ENCODE measurements around the gene SBF1.

SBF1 gene

DNA sequence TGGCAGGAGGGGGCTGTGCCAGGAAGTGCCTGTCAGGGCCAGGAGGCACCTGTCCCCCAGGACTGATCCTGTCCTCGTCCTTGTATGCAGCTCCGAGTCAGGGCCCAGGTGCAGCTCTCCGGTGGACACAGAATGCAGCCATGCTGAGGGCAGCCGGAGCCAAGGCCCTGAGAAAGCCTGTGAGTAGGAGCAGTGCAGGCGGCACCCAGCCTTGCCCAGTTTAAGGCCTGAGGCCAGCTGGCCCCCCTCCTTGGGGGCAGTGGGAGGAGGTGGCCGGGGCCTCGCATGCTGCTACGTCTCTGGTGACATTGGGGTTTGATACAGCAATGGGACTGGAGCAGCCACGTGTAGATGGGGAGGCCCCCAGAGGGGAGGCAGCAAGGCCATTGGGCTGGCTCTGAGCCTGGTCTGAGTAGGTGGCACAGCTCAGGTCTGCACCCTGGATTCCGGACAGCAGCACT, 34.9 kb downstream of the SBF1 start:
- TF ChIP-seq, protein P1, sequence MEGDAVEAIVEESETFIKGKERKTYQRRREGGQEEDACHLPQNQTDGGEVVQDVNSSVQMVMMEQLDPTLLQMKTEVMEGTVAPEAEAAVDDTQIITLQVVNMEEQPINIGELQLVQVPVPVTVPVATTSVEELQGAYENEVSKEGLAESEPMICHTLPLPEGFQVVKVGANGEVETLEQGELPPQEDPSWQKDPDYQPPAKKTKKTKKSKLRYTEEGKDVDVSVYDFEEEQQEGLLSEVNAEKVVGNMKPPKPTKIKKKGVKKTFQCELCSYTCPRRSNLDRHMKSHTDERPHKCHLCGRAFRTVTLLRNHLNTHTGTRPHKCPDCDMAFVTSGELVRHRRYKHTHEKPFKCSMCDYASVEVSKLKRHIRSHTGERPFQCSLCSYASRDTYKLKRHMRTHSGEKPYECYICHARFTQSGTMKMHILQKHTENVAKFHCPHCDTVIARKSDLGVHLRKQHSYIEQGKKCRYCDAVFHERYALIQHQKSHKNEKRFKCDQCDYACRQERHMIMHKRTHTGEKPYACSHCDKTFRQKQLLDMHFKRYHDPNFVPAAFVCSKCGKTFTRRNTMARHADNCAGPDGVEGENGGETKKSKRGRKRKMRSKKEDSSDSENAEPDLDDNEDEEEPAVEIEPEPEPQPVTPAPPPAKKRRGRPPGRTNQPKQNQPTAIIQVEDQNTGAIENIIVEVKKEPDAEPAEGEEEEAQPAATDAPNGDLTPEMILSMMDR (IDR thresholded peaks at IDR 0.05; ENCODE audit: extremely low read depth, missing control alignments), result no peak
- DNase-seq (ENCODE audit: low spot score), result no peak

DNA sequence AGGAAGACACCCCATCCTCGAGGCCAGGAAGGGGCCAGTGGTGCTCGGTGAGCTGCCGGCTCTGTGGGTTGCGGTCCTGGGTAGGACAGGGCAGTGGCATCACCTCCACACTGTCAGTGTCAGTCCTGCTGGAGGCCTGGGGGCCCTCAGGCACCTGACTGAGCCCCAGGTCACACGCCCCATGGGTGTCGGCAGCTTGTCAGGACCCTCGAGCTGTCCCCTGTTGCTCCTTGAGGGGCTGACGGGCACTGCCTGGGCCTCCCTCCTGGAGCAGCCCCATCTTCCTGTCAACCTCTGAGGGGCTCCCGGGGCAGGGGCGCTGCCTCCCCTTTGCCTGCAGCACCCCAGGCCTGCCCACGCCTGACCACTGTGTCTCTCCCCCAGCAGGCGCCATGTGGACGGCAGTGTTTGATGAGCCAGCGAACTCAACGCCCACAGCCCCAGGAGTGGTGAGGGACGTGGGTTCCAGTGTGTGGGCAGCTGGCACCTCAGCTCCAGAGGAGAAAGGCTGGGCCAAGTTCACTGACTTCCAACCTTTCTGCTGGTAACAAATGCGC, 35.4 kb downstream of the SBF1 start:
- DNase-seq (ENCODE audit: low spot score), result peak; percentile 37
- TF ChIP-seq, protein P1 (IDR thresholded peaks at IDR 0.05; ENCODE audit: extremely low read depth, missing control alignments), result no peak

DNA sequence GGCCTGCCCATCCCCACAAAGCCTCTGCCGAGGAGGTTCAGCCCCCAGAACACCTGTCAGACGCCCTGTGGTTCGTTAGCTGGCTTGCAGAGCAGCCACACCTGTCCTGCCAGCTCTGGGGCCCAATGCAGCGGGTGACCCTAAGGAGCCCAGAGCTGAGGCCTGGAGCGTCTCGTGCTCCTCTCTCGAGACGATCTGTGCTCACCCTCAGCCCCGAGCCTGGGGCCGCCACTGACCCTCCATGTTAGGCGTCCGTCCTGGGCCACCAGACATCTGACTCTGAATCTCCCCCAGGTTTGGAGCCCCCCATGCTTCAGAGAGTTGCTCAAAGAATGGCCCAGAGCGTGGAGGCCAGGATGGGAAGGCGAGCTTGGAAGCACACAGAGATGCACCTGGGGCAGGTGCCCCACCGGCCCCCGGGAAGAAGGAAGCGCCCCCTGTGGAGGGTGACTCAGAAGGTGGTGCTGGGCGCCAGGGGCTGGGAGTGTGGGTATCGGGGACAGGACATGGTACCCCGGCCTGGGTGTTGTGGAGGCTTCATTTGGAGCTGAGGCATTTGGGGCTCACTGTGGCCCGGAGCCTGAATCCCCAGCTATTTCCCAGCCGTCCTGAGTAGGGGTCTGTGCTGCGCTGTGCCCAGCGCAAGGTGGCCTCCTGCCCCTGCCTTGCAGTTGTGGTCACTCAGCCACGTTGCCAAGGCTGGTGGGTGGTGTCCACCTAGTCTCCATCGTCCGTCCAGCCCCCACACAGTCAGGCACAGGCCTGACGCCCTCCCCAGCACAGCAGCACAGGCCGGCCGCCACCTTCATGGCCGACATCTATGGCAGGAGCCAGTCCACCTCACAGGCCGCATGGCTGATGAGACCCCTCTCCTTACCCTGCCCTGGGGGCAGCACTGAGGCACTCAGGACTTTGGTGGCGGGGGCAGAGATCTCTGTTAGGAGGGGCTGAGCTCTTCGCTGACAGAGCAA, 36.2 kb downstream of the SBF1 start:
- DNase-seq (ENCODE audit: low spot score), result no peak
- TF ChIP-seq, protein P1 (IDR thresholded peaks at IDR 0.05; ENCODE audit: extremely low read depth, missing control alignments), result no peak

DNA sequence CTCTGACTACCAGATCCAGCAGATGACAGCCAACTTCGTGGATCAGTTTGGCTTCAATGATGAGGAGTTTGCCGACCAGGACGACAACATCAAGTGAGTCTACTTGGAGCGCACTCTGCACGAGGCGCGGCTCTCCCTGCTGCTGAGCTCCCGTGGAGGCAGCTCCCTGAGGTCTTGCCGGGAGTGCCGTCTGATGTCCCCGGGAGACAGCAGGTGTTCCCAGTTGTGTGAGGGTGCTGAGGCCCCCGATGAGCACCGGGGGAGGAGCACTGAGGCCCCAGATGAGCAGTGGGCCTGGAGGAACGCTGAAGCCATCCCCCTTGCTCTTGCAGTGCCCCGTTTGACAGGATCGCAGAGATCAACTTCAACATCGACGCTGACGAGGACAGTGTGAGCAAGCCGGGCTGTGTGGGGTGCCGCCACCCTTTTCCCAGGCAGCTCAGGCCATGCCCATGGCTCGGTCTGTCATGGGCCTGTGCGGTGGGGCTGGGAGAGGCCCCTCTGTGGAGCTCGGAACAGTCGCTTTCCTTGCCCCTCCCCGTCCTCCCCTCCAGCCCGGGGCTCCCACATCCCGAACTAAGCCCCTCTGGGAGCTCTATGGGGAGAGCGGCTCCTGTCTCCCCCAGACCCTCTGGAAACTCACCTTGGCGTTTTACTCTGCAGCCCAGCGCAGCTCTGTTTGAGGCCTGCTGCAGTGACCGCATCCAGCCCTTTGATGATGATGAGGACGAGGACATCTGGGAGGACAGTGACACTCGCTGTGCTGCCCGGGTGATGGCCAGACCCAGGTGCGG, 37.1 kb downstream of the SBF1 start:
- no peak for DNase-seq (ENCODE audit: low spot score)
- TF ChIP-seq, protein P1 (IDR thresholded peaks at IDR 0.05; ENCODE audit: extremely low read depth, missing control alignments), result no peak

DNA sequence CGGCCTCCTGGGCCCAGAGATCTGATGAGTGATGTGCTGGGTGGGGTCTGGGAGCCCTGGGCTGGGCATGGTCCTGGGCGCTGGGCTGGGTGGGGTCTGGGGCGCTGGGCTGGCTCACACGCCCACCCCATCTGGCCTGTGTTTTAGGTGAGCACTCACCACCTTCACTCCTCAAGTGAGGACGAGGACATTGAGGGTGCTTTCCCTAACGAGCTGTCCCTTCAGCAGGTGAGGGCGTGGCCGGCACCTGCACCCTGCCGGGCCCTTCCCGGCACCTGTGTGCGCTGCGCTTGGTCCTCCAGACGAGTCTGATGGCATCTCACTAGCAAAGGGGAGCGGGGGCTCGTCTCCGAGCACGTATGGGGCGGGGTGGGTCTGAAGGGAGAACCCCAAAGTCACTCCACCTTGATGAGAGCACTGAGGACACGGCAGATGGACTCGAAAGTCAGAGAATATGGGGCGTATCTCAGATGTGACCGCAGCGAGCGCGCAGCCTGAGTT, 37.9 kb downstream of the SBF1 start:
- DNase-seq (ENCODE audit: low spot score), result peak; percentile 36
- TF ChIP-seq, protein P1 (IDR thresholded peaks at IDR 0.05; ENCODE audit: extremely low read depth, missing control alignments), result no peak

DNA sequence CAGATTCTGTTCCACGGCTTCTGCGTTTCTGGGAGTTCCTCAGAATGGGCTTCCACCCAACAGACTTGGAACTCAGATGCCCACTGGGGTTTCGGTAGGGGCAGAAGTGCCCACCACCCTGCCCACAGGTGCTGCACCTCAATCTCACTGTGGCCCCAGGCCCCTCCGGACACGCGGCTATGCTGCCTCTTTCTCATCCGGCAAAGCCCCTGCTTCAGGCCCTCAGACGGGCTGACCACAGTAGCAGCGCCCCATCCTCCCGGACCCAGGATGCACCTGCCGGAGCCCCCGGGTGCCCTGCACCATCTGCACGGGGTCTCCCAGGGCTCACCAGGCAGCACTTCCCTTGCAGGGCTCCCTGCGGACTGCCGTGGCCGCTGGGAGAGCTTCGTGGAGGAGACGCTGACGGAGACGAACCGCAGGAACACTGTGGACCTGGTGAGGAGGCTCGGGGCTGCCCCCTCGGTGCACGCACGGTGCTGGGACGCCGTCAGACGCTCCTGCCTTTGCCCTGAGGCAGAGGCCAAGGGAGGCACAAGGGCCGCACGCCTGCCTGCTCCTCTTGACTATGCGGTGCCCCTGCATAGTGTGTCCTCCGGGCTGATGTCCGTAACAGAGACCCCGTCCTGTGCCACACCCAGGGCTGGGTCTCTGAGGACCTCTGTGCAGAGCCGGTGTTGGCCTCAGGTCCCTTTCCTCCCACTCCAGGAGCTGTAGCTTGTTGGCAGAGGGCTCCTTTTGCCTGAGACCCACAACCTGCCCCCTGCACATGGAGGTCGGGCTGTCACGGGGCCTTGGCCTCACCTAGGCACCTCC, 38.6 kb downstream of the SBF1 start:
- no peak for DNase-seq (ENCODE audit: low spot score)
- TF ChIP-seq, protein P1 (IDR thresholded peaks at IDR 0.05; ENCODE audit: extremely low read depth, missing control alignments), result no peak

All from GM20000 (cell line).